Calu3 (cell line): ENCODE results near the gene WDR31. TPM values are rescaled to one million over a fixed set of nuclear protein-coding genes. Genes with fewer than 3 reads are reported as not detected.

Source experiments
- BruUV-seq: library from RNA; stranded (reverse); fragments of 400-500 nt; replicated peaks from 2 replicates; lab custom pipeline; 2021; lab: Mats Ljungman, UMichigan
- CTCF ChIA-PET: fragments of 300-600 bp; sonication (Branson Sonifier 250); formaldehyde crosslinking; loops from one replicate; lab custom pipeline; 2022; ENCODE audit warnings: antibody characterized with exemption; lab: Charles Lee
- DNase-seq: peaks from one replicate; pipeline ENCODE4 v3.0.0; 2022
- H3K27ac Mint-ChIP-seq: one replicate; pipeline ENCODE4 v1.8.0; 2022; ENCODE audit warnings: mixed read lengths; ENCODE audit not compliant: unreplicated experiment
- H3K27me3 Mint-ChIP-seq: one replicate; pipeline ENCODE4 v1.8.0; 2022; ENCODE audit warnings: mixed read lengths; ENCODE audit not compliant: unreplicated experiment
- H3K36me3 Mint-ChIP-seq: one replicate; pipeline ENCODE4 v1.8.0; 2022; ENCODE audit warnings: mild to moderate bottlenecking, moderate library complexity, mixed read lengths; ENCODE audit not compliant: insufficient read depth, unreplicated experiment
- H3K4me1 Mint-ChIP-seq: one replicate; pipeline ENCODE4 v1.8.0; 2022; ENCODE audit warnings: mild to moderate bottlenecking, low read depth, mixed read lengths; ENCODE audit not compliant: unreplicated experiment
- H3K4me3 Mint-ChIP-seq: one replicate; pipeline ENCODE4 v1.8.0; 2022; ENCODE audit warnings: mild to moderate bottlenecking, low read depth, moderate library complexity, mixed read lengths; ENCODE audit not compliant: unreplicated experiment
- H3K9me3 Mint-ChIP-seq: one replicate; pipeline ENCODE4 v1.8.0; 2022; ENCODE audit warnings: low read depth, mixed read lengths; ENCODE audit not compliant: unreplicated experiment
- intact Hi-C: fragments of 100-400 bp; cut with micrococcal nuclease; formaldehyde crosslinking; loops from one replicate; pipeline ENCODE4 v1.10.0; 2022; ENCODE audit not compliant: unreplicated experiment
- total RNA-seq: library from RNA; stranded (reverse); gene quantifications from 2 replicates; pipeline ENCODE4 v1.2.3, GENCODE V29; 2022
- TF ChIP-seq, protein P1 (sequence below): fragments of 200-600 bp; IDR thresholded peaks from one replicate; pipeline ENCODE4 v1.8.0; 2022; ENCODE audit warnings: antibody characterized with exemption; ENCODE audit not compliant: unreplicated experiment

Gene WDR31
- total RNA-seq, 1 experiment from 2014 or later: 3.1 TPM

DNA sequence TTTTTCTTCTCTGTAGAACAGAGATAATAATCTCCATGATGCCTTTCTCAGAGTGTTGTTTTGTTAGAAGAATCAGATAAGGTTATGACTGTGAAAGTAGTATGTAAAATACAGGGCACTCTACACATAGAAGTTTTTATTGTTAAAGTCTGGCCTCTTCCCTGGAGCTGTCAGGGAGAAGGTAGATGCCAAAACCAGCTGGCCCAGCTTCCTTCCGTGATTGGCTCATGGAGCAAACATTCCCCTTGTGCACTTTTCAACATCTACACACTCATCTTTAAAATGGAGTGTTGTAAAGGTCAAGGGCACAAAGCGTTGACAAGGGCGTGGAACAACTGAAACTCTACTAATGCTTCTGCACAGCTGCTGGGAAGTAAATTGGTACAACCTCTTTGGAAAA, 29.5 kb downstream of the WDR31 start:
- H3K36me3 Mint-ChIP-seq: no peaks in the 10 kb centered on the region
- CTCF ChIA-PET: no interaction called here
- BruUV-seq: no TSS peak
- no peaks in the 10 kb centered on the region for H3K4me1 Mint-ChIP-seq
- no peaks in the 10 kb centered on the region for H3K27me3 Mint-ChIP-seq
- TF ChIP-seq, protein P1, sequence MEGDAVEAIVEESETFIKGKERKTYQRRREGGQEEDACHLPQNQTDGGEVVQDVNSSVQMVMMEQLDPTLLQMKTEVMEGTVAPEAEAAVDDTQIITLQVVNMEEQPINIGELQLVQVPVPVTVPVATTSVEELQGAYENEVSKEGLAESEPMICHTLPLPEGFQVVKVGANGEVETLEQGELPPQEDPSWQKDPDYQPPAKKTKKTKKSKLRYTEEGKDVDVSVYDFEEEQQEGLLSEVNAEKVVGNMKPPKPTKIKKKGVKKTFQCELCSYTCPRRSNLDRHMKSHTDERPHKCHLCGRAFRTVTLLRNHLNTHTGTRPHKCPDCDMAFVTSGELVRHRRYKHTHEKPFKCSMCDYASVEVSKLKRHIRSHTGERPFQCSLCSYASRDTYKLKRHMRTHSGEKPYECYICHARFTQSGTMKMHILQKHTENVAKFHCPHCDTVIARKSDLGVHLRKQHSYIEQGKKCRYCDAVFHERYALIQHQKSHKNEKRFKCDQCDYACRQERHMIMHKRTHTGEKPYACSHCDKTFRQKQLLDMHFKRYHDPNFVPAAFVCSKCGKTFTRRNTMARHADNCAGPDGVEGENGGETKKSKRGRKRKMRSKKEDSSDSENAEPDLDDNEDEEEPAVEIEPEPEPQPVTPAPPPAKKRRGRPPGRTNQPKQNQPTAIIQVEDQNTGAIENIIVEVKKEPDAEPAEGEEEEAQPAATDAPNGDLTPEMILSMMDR: no peak
- no peak for DNase-seq
- intact Hi-C loops: no loop called here
- no peak overlapping the region for H3K4me3 Mint-ChIP-seq
- no peak overlapping the region for H3K27ac Mint-ChIP-seq
- no peaks in the 10 kb centered on the region for H3K9me3 Mint-ChIP-seq

DNA sequence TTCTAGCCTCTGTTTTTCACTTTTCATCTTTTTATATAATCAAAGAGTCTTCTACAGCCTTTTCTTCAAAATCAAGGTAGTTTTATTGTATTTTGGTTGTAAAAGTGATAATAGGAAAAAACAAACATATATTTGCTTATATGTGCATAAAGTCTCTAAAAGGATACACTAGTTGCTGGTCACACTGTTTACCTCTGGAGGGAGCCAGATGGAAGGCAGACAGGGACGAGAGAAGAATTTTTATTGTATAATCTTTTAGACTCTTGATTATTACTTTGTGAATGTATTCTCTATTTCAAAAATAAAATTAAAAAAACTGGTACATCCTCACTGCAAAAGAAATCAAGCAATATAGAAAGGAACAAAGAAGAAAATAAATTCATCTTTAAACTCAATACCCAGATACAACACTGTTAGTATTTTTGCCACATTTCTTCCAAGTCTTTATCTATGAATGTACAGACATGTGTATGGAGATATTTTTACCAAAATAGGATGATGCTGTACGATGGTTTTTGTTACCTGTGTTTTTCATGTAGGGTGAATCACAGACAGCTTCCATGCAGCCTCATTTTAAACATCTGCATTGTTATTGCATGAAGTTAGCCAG, 30.8 kb downstream of the WDR31 start:
- BruUV-seq: no TSS peak
- H3K36me3 Mint-ChIP-seq: no peaks in the 10 kb centered on the region
- TF ChIP-seq, protein P1: peak; percentile 15
- intact Hi-C loops: loop anchor here (1.0 kb wide), 2 partner anchors 98 to 349 kb away; no protein-coding TSS in a partner anchor
- H3K9me3 Mint-ChIP-seq: no peaks in the 10 kb centered on the region
- CTCF ChIA-PET: no interaction called here
- no peak overlapping the region for H3K27ac Mint-ChIP-seq
- no peaks in the 10 kb centered on the region for H3K27me3 Mint-ChIP-seq
- H3K4me3 Mint-ChIP-seq: no peak overlapping the region
- H3K4me1 Mint-ChIP-seq: no peaks in the 10 kb centered on the region
- peak; percentile 20 for DNase-seq

GRCh38 chr9:113307396-113307975, 32.6 kb downstream of the WDR31 start:
- no TSS peak for BruUV-seq
- peaks cover 8% of the 10 kb centered on the region for H3K4me1 Mint-ChIP-seq
- no peak overlapping the region for H3K4me3 Mint-ChIP-seq
- CTCF ChIA-PET: no interaction called here
- H3K27ac Mint-ChIP-seq: no peak overlapping the region
- no peaks in the 10 kb centered on the region for H3K9me3 Mint-ChIP-seq
- intact Hi-C loops: no loop called here
- no peaks in the 10 kb centered on the region for H3K27me3 Mint-ChIP-seq
- TF ChIP-seq, protein P1: no peak
- no peaks in the 10 kb centered on the region for H3K36me3 Mint-ChIP-seq
- no peak for DNase-seq

DNA sequence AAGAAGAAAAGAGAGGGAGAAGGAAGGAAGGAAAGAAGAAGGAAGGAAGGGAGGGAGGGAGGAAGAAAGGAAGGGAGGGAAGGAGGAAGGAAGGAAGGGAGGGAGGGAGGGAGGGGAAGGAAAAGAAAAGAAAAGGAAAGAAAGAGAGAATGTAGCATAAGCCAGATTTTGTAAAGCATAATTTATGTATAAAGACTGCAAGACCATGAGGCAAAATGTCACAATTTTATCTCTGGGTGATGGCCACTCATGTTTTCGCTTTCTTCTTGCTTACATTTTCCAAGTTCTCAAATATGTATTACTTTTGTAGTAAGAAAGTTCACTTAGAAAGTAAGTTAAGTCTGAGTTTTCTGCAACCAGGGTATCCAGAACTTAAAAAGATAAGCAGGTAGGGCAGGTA, 33.5 kb downstream of the WDR31 start:
- intact Hi-C loops: no loop called here
- CTCF ChIA-PET: no interaction called here

More for the DNA sequence above, 33.5 kb downstream of the WDR31 start:
- no TSS peak for BruUV-seq
- no peak overlapping the region for H3K4me3 Mint-ChIP-seq
- TF ChIP-seq, protein P1: no peak
- H3K4me1 Mint-ChIP-seq: peaks cover 8% of the 10 kb centered on the region
- no peaks in the 10 kb centered on the region for H3K9me3 Mint-ChIP-seq
- DNase-seq: no peak
- H3K27me3 Mint-ChIP-seq: no peaks in the 10 kb centered on the region
- H3K36me3 Mint-ChIP-seq: no peaks in the 10 kb centered on the region
- no peak overlapping the region for H3K27ac Mint-ChIP-seq
